ENCODE data around the gene EDNRA. TPM values are rescaled to one million over a fixed set of nuclear protein-coding genes. Genes with fewer than 3 reads are reported as not detected.

Gene EDNRA
- total and polyA plus RNA-seq, 2 of the 8 experiments (the other 6 are each of a cell fraction or from before 2014, with no cell fraction given) = 1.7 to 3.3 TPM

DNA sequence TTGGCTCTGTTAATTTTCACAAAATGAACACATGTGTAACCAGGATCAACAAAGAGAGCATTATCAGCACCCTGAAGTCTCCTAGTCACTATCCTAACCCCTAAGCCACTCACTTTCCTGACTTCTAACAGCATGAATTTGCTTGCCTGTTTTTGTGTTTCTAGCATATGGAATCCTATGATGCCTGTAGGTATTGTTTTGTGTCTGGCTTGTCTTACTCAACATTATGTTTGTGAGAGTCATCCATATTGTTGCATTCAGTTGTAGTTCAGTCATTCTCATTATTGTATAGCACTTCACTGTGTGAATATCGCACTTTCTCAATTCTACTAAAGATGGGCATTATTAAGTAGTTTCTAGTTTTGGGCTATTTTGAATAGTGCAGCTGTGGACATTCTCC is 15.6 kb downstream of the EDNRA start (continued):
- TF ChIP-seq SIN3A (conservative IDR thresholded peaks at IDR 0.05 in 1 of 2, IDR thresholded peaks at IDR 0.05 in 1 of 2; ENCODE audit: low read depth in 1 of 2, low read length in 2 of 2) (no peak), JUN (IDR thresholded peaks at IDR 0.05; ENCODE audit: low read depth, low read length) (no peak), SIRT6 (IDR thresholded peaks at IDR 0.05; ENCODE audit: low read length) (no peak), E2F6 (IDR thresholded peaks at IDR 0.05) (no peak), GTF2F1 (IDR thresholded peaks at IDR 0.05; ENCODE audit: borderline replicate concordance, low read depth, low read length) (no peak), EZH2 (IDR thresholded peaks at IDR 0.05; ENCODE audit: low read depth, low read length, severe bottlenecking) (no peak), POLR2A (IDR thresholded peaks at IDR 0.05; ENCODE audit: control extremely low read depth in 1 of 2, low read depth in 2 of 2, low read length in 2 of 2) (no peak)

All from H1 (cell line).